ENCODE measurements around the gene YTHDF2.

YTHDF2 gene

GRCh38 chr1:28807046-28807445 lies 70.3 kb downstream of the YTHDF2 start:
- no peak for TF ChIP-seq CTCF (conservative IDR thresholded peaks at IDR 0.05; ENCODE audit: low read depth)
- no peak overlapping the region for H3K27ac ChIP-seq
- ChIA-PET POLR2A (ENCODE audit: low non-redundant PET) (no interaction called here), CTCF (interaction anchor here (0.6 kb wide), 1 partner anchor 638 kb away, joined by 3 read pairs; no protein-coding TSS in a partner anchor)
- DNase-seq (ENCODE audit: low spot score) = no peak

DNA sequence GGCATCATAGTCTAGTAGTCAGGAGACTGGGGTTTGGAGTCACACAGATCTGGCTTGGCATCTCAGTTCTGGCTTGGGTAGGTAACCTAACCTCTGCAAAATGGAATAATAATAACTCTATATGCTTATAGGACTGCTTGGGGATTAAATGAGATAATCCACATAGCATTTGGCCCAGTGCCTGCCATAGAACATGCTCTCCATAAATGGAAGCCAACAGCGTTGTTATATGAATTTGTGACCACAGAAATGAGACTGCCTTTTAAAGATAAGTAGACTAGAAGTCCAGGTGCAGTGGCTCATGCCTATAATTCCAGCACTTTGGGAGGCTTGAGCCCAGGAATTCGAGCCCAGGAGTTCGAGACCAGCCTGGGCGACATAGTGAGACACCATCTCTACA lies 71.2 kb downstream of the YTHDF2 start:
- ChIA-PET CTCF (no interaction called here), POLR2A (ENCODE audit: low non-redundant PET) (interaction anchor here (0.7 kb wide), 1 partner anchor 1696 kb away, joined by 10 read pairs; no protein-coding TSS in a partner anchor)
- no peak overlapping the region for H3K27ac ChIP-seq
- no peak for DNase-seq (ENCODE audit: low spot score)
- TF ChIP-seq CTCF (conservative IDR thresholded peaks at IDR 0.05; ENCODE audit: low read depth) = no peak

DNA sequence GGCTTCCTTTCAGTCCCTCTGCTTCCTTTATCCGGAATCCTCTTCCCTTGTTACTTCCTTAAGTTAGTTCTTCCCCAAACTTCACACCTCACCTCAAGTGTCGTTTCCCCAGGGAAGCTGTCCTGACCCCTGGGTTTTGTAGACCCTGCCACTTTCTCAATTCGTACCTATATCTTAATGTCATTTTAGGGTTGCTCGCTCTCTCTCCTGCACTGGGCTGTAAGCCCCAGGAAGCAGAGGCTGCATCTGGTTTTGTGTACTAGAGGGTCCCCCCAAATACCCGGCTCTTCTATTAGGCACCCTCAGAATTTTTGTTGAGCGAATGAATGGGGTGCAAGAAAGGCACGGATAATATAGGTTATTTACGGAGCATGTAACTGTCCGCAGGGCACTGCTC lies 74.6 kb downstream of the YTHDF2 start:
- ChIA-PET CTCF (interaction anchor here (0.7 to 0.8 kb wide), 2 partner anchors 65 to 393 kb away, joined by 3 to 5 read pairs; no protein-coding TSS in a partner anchor), POLR2A (ENCODE audit: low non-redundant PET) (no interaction called here)
- H3K27ac ChIP-seq = no peak overlapping the region
- TF ChIP-seq CTCF (conservative IDR thresholded peaks at IDR 0.05; ENCODE audit: low read depth) = no peak
- DNase-seq (ENCODE audit: low spot score) = no peak

GRCh38 chr1:28811766-28812668 lies 75.3 kb downstream of the YTHDF2 start, which contains the start of gene OPRD1:
Gene OPRD1, plus strand, starts transcription at chr1:28812170. Its CDS starts 214 bp downstream, at chr1:28812384.
- DNase-seq (ENCODE audit: low spot score) = no peak
- TF ChIP-seq CTCF (conservative IDR thresholded peaks at IDR 0.05; ENCODE audit: low read depth) = no peak
- ChIA-PET CTCF (interaction anchor here (0.7 to 0.8 kb wide), 2 partner anchors 65 to 394 kb away, joined by 3 to 5 read pairs; no protein-coding TSS in a partner anchor), POLR2A (ENCODE audit: low non-redundant PET) (no interaction called here)
- no peak within 1 kb of the TSS for H3K27ac ChIP-seq

GRCh38 chr1:28812669-28813468 lies 76.1 kb downstream of the YTHDF2 start:
- no peak overlapping the region for H3K27ac ChIP-seq
- TF ChIP-seq CTCF (conservative IDR thresholded peaks at IDR 0.05; ENCODE audit: low read depth) = no peak
- ChIA-PET POLR2A (ENCODE audit: low non-redundant PET) (no interaction called here), CTCF (no interaction called here)
- DNase-seq (ENCODE audit: low spot score) = no peak

- POLR2A ChIA-PET (ENCODE audit: low non-redundant PET) = no interaction called here
- no peak for TF ChIP-seq CTCF (conservative IDR thresholded peaks at IDR 0.05; ENCODE audit: low read depth)
- DNase-seq (ENCODE audit: low spot score) = no peak
- no peak overlapping the region for H3K27ac ChIP-seq
- CTCF ChIA-PET = no interaction called here
Measured at GRCh38 chr1:28813931-28814465, 77.3 kb downstream of the YTHDF2 start.
